ENCODE measurements around the gene PTPRCAP.
A peak's percentile ranks its signal among the peaks of the same experiment; 100 is the strongest.
"Not testable (repeated sequence)": the region's sequence is repeated elsewhere in the genome, so short reads cannot be mapped to it uniquely, and the experiment has no call there.

The PTPRCAP gene

GRCh38 chr11:67409261-67409666, 28.2 kb downstream of the PTPRCAP start:
- peak; percentile 87 for DNase-seq (ENCODE audit: low spot score)

- DNase-seq (ENCODE audit: low spot score): peak; percentile 37
Observed at GRCh38 chr11:67408437-67409200, 28.9 kb downstream of the PTPRCAP start.

- DNase-seq (ENCODE audit: low spot score): no peak
Observed at GRCh38 chr11:67407688-67408163, 29.8 kb downstream of the PTPRCAP start.

GRCh38 chr11:67406969-67407687, 30.4 kb downstream of the PTPRCAP start:
- DNase-seq (ENCODE audit: low spot score): no peak

GRCh38 chr11:67406420-67406968, 31.0 kb downstream of the PTPRCAP start:
- DNase-seq (ENCODE audit: low spot score): no peak

GRCh38 chr11:67405688-67406339, 31.7 kb downstream of the PTPRCAP start:
- DNase-seq (ENCODE audit: low spot score): no peak

GRCh38 chr11:67405196-67405567, 32.3 kb downstream of the PTPRCAP start:
- no peak for DNase-seq (ENCODE audit: low spot score)

- peak; percentile 70 for DNase-seq (ENCODE audit: low spot score)
Observed at GRCh38 chr11:67404515-67405195, 32.8 kb downstream of the PTPRCAP start.

GRCh38 chr11:67403085-67403484, 34.4 kb downstream of the PTPRCAP start:
- DNase-seq (ENCODE audit: low spot score): not testable (repeated sequence)

GRCh38 chr11:67402192-67402839, 35.2 kb downstream of the PTPRCAP start:
- not testable (repeated sequence) for DNase-seq (ENCODE audit: low spot score)

GRCh38 chr11:67401495-67402191, 35.8 kb downstream of the PTPRCAP start, which contains the start of gene PPP1CA:
TSS of gene PPP1CA (minus strand) at chr11:67401858. CDS start at chr11:67401782, 76 bp downstream.
- peak; percentile 91 for DNase-seq (ENCODE audit: low spot score)

GRCh38 chr11:67400942-67401494, 36.5 kb downstream of the PTPRCAP start:
- DNase-seq (ENCODE audit: low spot score): no peak

- DNase-seq (ENCODE audit: low spot score): peak; percentile 38
Observed at GRCh38 chr11:67400251-67400941, 37.1 kb downstream of the PTPRCAP start.

- no peak for DNase-seq (ENCODE audit: low spot score)
Observed at GRCh38 chr11:67398661-67399563, 38.6 kb downstream of the PTPRCAP start.

GRCh38 chr11:67397986-67398660, 39.4 kb downstream of the PTPRCAP start:
- no peak for DNase-seq (ENCODE audit: low spot score)

- no peak for DNase-seq (ENCODE audit: low spot score)
Observed at GRCh38 chr11:67397536-67397935, 39.9 kb downstream of the PTPRCAP start.

- DNase-seq (ENCODE audit: low spot score): no peak
Observed at GRCh38 chr11:67396587-67397389, 40.7 kb downstream of the PTPRCAP start.

Data from activated CD4-positive, alpha-beta T cell treated with anti-CD3 and anti-CD28 coated beads, Interleukin-2, Interleukin-4, amounts not matched to agents 100 ng/mL and 50 ng/mL, durations not matched to agents 16 hours and 8 hours (primary cell).